ENCODE data around the gene MMAB.

The MMAB gene

GRCh38 chr12:109567296-109567695 is 6.0 kb downstream of the MMAB start:
- no peak for TF ChIP-seq CTCF (IDR thresholded peaks at IDR 0.05; ENCODE audit: low read depth, low read length, missing control alignments)
- DNase-seq (ENCODE audit: low read depth) = no peak
- in situ Hi-C loops (cut with HindIII; ENCODE audit: low sequenced_read_pairs) = no loop called here
- H3K4me3 ChIP-seq (ENCODE audit: low read depth, low read length) = no peak overlapping the region

GRCh38 chr12:109566424-109566823 is 6.9 kb downstream of the MMAB start:
- in situ Hi-C loops (cut with HindIII; ENCODE audit: low sequenced_read_pairs) = no loop called here
- H3K4me3 ChIP-seq (ENCODE audit: low read depth, low read length) = no peak overlapping the region
- TF ChIP-seq CTCF (IDR thresholded peaks at IDR 0.05; ENCODE audit: low read depth, low read length, missing control alignments) = no peak
- no peak for DNase-seq (ENCODE audit: low read depth)

GRCh38 chr12:109563291-109564284 is 9.7 kb downstream of the MMAB start:
- in situ Hi-C loops (cut with HindIII; ENCODE audit: low sequenced_read_pairs) = no loop called here
- H3K4me3 ChIP-seq (ENCODE audit: low read depth, low read length) = no peak overlapping the region
- TF ChIP-seq CTCF (IDR thresholded peaks at IDR 0.05; ENCODE audit: low read depth, low read length, missing control alignments) = no peak
- no peak for DNase-seq (ENCODE audit: low read depth)

GRCh38 chr12:109562871-109563270 is 10.4 kb downstream of the MMAB start:
- no peak for DNase-seq (ENCODE audit: low read depth)
- in situ Hi-C loops (cut with HindIII; ENCODE audit: low sequenced_read_pairs) = no loop called here
- no peak overlapping the region for H3K4me3 ChIP-seq (ENCODE audit: low read depth, low read length)
- no peak for TF ChIP-seq CTCF (IDR thresholded peaks at IDR 0.05; ENCODE audit: low read depth, low read length, missing control alignments)

- no peak for DNase-seq (ENCODE audit: low read depth)
- in situ Hi-C loops (cut with HindIII; ENCODE audit: low sequenced_read_pairs) = no loop called here
- H3K4me3 ChIP-seq (ENCODE audit: low read depth, low read length) = no peak overlapping the region
- no peak for TF ChIP-seq CTCF (IDR thresholded peaks at IDR 0.05; ENCODE audit: low read depth, low read length, missing control alignments)
Measured at GRCh38 chr12:109561711-109562030, 11.6 kb downstream of the MMAB start.

GRCh38 chr12:109560867-109561710 is 12.2 kb downstream of the MMAB start:
- in situ Hi-C loops (cut with HindIII; ENCODE audit: low sequenced_read_pairs) = no loop called here
- no peak for TF ChIP-seq CTCF (IDR thresholded peaks at IDR 0.05; ENCODE audit: low read depth, low read length, missing control alignments)
- H3K4me3 ChIP-seq (ENCODE audit: low read depth, low read length) = no peak overlapping the region
- no peak for DNase-seq (ENCODE audit: low read depth)
